ENCODE data around the gene TRAPPC6A. TPM values are rescaled to one million over a fixed set of nuclear protein-coding genes. Genes with fewer than 3 reads are reported as not detected.

Gene TRAPPC6A
- total and polyA plus RNA-seq, 9 of the 15 experiments (the other 6 are each of a cell fraction or from before 2014, with no cell fraction given) = 0.82 to 23.6 (median 11.6) TPM

GRCh38 chr19:45177817-45178261 lies at the start of gene TRAPPC6A (continued):
- TF ChIP-seq HBP1 (CRISPR knock-in tag; IDR thresholded peaks at IDR 0.05) = no peak
- TF ChIP-seq ZNF407 (IDR thresholded peaks at IDR 0.05; ENCODE audit: low read depth) = no peak
- 0 out of 2 replicates have a peak, but pooled peaks have one; percentile 8 for TF ChIP-seq MAFK (IDR thresholded peaks at IDR 0.05; ENCODE audit: low read length)
- no peak for TF ChIP-seq PRPF4 (IDR thresholded peaks at IDR 0.05; ENCODE audit: insufficient read depth, low read depth, low read length, poor library complexity, severe bottlenecking)
- TF ChIP-seq ZNF668 (CRISPR knock-in tag; IDR thresholded peaks at IDR 0.05) = no peak
- no peak for TF ChIP-seq RREB1 (CRISPR knock-in tag; IDR thresholded peaks at IDR 0.05)
- no peak for TF ChIP-seq ZNF740 (CRISPR knock-in tag; IDR thresholded peaks at IDR 0.05)
- no peak for TF ChIP-seq ZNF740 (tag; IDR thresholded peaks at IDR 0.05)
- no peak for TF ChIP-seq ILK (tag; IDR thresholded peaks at IDR 0.05; ENCODE audit: borderline replicate concordance, low read depth)
- peak; percentile 84 for TF ChIP-seq POLR2G (IDR thresholded peaks at IDR 0.05; ENCODE audit: low read depth, low read length)
- no peak for TF ChIP-seq HDGF (IDR thresholded peaks at IDR 0.05)
- no peak for TF ChIP-seq PYGO2 (tag; IDR thresholded peaks at IDR 0.05)

Data from K562 (cell line).